Superior temporal gyrus (tissue), 1 donor: ENCODE results near the gene ETFDH.
"Not testable (repeated sequence)": the region's sequence is repeated elsewhere in the genome, so short reads cannot be mapped to it uniquely, and the experiment has no call there.

Experiments used
- DNase-seq: peaks from one replicate; pipeline ENCODE4 v3.0.0-alpha.2; 2016; ENCODE audit errors: extremely low spot score

The ETFDH gene

GRCh38 chr4:158678767-158679166, 6.7 kb downstream of the ETFDH start:
- DNase-seq, result no peak

- no peak for DNase-seq
Measured at GRCh38 chr4:158681629-158682028, 9.5 kb downstream of the ETFDH start.

GRCh38 chr4:158682066-158682465, 10.0 kb downstream of the ETFDH start:
- DNase-seq, result no peak

GRCh38 chr4:158688813-158689212, 16.7 kb downstream of the ETFDH start:
- DNase-seq, result no peak

DNA sequence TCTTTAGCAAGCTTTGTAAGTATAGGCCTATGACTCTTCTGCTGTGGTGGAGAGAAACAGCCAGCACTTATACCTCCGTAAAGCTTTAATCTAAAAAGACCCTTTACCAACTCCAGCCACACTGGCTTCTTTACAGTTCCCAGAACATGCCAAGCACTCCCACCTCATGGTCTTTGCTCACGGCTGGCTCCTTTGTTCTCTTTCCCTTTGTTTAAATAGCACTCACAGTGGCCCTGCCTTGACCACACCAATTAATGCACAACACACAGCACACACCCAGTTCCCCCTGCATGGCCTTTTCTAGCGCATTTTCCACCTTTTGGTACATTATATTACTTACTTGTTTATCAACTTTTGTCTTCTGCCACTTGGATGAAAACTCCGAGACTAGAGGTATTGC, 32.2 kb downstream of the ETFDH start:
- DNase-seq, result no peak

GRCh38 chr4:158710814-158711213, 38.7 kb downstream of the ETFDH start:
- DNase-seq, result peak; percentile 25

GRCh38 chr4:158712622-158713021, 40.5 kb downstream of the ETFDH start:
- not testable (repeated sequence) for DNase-seq

DNA sequence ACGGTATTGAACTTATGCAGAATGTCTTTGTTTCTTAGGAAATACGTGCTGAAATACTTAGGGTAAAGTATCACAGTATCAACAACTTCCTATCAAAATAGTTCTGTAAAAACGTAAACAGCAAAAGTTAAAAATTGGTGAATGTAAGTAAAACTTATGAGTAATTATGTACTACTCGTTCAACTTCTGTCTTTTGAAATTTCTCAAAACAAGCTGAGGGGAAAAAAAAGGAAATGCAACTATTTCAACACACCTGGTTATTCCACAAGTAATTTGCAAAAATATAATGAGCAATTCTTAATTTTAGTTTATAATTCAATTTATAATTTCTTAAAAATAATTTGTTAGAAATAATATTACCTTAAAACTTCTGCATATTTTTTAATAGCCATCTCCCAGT, 42.8 kb downstream of the ETFDH start:
- DNase-seq, result no peak

DNA sequence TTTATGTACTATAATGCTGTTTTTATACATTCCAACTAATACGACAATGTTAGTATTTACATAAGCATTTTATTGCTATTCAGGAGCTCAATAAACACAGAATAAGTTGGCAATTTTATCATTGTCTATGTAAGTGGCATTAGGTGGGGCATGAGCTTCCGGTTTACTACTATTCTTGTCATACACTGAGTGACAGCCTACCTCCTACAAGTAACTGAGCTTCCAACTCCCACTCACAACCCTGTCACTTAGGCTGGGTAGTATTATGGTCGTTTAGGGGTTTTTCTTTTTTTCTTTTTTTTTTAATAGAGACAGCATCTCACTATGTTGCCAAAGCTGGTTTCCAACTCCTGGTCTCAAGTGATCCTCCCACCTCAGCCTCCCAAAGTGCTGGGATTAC, 43.7 kb downstream of the ETFDH start:
- DNase-seq, result no peak

- no peak for DNase-seq
Measured at GRCh38 chr4:158721680-158722079, 49.6 kb downstream of the ETFDH start.

- peak; percentile 70 for DNase-seq
Measured at GRCh38 chr4:158722291-158722916, 50.3 kb downstream of the ETFDH start.

GRCh38 chr4:158722917-158723793, 51.1 kb downstream of the ETFDH start, which contains the start of gene PPID:
Gene PPID (minus strand): TSS chr4:158723396. CDS start chr4:158723288, 108 bp downstream.
- peak; percentile 90 for DNase-seq

DNA sequence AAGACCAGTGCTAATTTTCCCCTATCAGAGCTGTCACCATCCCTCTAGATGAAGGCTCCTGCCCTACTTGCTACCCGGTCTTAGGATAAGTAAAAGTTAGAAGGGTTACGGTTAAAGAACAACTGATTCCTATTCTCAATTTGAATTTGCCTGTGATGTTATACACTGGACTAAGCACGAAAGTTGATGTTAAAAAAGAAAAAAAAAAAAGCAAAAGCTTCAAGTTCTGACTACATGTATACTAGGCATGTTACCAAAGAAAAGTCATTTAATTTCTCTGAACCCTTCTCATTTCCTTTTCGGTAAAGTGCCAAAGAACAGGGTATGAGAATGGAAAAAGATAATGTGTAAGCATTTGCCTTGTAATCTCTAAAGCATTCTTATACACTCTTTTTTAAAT, 52.5 kb downstream of the ETFDH start:
- no peak for DNase-seq

GRCh38 chr4:158726633-158727032, 54.5 kb downstream of the ETFDH start:
- no peak for DNase-seq

DNA sequence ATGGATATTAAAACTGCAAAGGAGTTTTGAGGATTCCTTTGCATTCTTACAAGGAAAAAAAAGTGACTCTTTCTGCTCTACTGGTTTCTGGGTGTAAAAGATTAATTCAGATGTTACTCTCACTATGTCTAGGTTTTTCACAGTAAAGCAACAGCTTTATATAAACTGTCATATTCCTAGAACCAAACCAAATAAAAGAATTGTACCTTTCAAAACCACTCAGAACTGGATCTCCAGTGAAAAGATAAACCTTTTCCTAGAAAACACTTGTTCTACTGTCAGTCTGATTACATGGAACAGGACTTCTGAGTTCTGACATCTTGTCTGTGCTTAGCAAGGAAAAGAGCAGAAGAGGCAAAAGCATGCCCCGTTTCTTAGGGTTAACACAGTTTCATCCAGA, 56.1 kb downstream of the ETFDH start:
- no peak for DNase-seq

- peak; percentile 92 for DNase-seq
Measured at GRCh38 chr4:158729716-158730559, 57.8 kb downstream of the ETFDH start.

GRCh38 chr4:158738866-158739265, 66.8 kb downstream of the ETFDH start:
- DNase-seq, result no peak

DNA sequence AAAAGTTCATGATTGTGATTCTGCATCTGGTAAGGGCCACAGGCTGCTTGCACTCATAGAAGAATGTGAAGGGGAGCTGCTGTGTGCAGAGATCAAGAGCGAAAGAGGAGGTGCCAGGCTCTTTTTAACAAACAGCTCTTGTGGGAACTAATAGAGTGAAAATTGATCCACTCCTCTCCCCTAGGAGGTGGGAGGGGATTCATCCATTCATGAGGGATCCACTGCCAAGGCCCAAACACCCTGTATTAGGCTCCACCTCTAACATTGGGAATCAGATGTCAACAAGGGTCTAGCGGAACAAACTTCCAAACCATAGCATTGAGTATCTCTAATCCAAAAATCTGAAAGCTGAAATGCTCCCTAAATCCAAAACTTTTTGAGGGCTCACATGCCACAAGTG, 67.5 kb downstream of the ETFDH start:
- DNase-seq, result no peak

DNA sequence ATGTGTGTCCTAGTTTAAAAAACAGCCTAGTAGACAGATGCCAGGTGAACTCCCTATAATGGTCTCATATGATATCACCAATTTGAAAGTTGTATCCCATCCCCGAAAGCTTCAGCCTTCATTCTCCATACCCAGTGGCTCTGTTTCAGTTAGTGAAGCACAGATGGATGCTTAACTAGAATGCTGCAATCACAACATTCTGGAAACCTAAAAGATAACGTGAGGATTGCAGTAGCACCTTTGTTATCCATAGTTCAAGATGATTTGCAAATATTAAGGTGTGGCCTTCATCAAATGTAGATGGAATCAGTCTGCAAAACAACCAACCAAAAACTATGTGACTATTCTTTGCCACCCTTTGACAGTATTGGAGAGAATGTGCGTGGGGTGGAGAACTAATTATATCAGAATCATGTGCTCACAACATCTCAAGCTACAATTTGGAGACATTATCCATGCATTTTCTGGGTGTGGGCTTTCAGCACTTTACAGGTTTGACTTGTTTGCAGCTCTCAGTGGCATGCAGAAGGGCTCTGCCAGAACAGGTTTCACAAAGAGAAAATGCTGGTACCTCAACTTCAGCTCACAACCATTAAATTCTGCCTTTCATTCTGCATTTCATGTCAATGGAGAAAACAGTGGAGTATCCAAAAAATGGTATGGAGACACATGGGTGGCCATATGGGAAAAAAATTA, 69.4 kb downstream of the ETFDH start:
- DNase-seq, result no peak

- DNase-seq, result not testable (repeated sequence)
Measured at GRCh38 chr4:158746537-158746936, 74.4 kb downstream of the ETFDH start.

- no peak for DNase-seq
Measured at GRCh38 chr4:158750379-158750778, 78.3 kb downstream of the ETFDH start.
